GM12878 (cell line): Measurements from ENCODE around the gene NLRP7.
A peak's percentile ranks its signal among the peaks of the same experiment; 100 is the strongest.

Experiments used
- EZH2 ChIP-seq: IDR thresholded peaks from 2 replicates; pipeline ENCODE4 v1.6.1; 2012; ENCODE audit warnings: low read depth, mild to moderate bottlenecking, control low read depth, inconsistent platforms, low read length, borderline replicate concordance; ENCODE audit not compliant: control insufficient read depth
- POLR2AphosphoS5 ChIP-seq: IDR thresholded peaks from 2 replicates; pipeline ENCODE4 v1.6.1; 2011; ENCODE audit warnings: mild to moderate bottlenecking, low read length, inconsistent platforms
- ZBED1 ChIP-seq: IDR thresholded peaks from 2 replicates; pipeline ENCODE4 v1.6.1; 2016; ENCODE audit warnings: borderline replicate concordance
- TF ChIP-seq, protein P1 (sequence below), 3 experiments: IDR thresholded peaks in 2 of 3; conservative IDR thresholded peaks in 1 of 3; 2 replicates each; pipeline ENCODE4 v1.5.1; 2011; ENCODE audit warnings: low read depth in 3 of 3, low read length in 3 of 3, mild to moderate bottlenecking in 3 of 3, control low read depth in 2 of 3, moderate library complexity in 2 of 3, inconsistent platforms in 1 of 3, mixed read lengths in 1 of 3; ENCODE audit not compliant: control insufficient read depth in 2 of 3, insufficient read depth in 1 of 3; ENCODE audit errors: extremely low read depth in 1 of 3

DNA sequence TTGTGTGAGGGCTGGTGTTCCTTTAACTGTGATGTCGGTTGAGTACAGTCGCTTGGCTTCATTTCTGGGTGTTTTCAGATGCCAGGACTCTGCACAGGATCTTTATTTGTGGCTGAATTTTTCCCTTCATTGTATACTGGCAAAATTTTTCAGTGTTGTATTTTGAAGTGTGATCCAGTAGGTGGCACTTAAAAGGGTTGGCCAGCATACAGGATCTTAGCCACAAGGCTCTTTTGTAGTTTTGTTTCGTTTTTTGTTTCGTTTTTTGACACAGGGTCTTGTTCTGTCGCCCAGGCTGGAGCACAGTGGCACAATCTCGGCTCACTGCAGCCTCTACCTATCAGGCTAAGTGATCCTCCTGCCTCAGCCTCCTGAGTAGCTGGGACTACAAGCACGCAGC, 64.6 kb downstream of the NLRP7 start:
- TF ChIP-seq POLR2AphosphoS5: no peak
- TF ChIP-seq, protein P1, sequence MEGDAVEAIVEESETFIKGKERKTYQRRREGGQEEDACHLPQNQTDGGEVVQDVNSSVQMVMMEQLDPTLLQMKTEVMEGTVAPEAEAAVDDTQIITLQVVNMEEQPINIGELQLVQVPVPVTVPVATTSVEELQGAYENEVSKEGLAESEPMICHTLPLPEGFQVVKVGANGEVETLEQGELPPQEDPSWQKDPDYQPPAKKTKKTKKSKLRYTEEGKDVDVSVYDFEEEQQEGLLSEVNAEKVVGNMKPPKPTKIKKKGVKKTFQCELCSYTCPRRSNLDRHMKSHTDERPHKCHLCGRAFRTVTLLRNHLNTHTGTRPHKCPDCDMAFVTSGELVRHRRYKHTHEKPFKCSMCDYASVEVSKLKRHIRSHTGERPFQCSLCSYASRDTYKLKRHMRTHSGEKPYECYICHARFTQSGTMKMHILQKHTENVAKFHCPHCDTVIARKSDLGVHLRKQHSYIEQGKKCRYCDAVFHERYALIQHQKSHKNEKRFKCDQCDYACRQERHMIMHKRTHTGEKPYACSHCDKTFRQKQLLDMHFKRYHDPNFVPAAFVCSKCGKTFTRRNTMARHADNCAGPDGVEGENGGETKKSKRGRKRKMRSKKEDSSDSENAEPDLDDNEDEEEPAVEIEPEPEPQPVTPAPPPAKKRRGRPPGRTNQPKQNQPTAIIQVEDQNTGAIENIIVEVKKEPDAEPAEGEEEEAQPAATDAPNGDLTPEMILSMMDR (IDR thresholded peaks at IDR 0.05 in 2 of 3, conservative IDR thresholded peaks at IDR 0.05 in 1 of 3; ENCODE audit: control insufficient read depth in 2 of 3, extremely low read depth in 1 of 3, insufficient read depth in 1 of 3, low read depth in 3 of 3, low read length in 3 of 3): peak; percentile 20 to 38 (median 33); a peak in 3 of 6 replicates
- no peak for TF ChIP-seq ZBED1
- no peak for TF ChIP-seq EZH2
